Activated naive CD8-positive, alpha-beta T cell (primary cell): Measurements from ENCODE around the gene TMEM176B.

ENCODE experiments used
- H3K27ac Mint-ChIP-seq: one replicate; pipeline ENCODE4 v1.8.0; 2021; ENCODE audit warnings: mixed read lengths
- H3K27me3 Mint-ChIP-seq: one replicate; pipeline ENCODE4 v1.8.0; 2021; ENCODE audit warnings: mixed read lengths
- H3K36me3 Mint-ChIP-seq: one replicate; pipeline ENCODE4 v1.8.0; 2021; ENCODE audit warnings: mixed read lengths
- H3K4me1 Mint-ChIP-seq: one replicate; pipeline ENCODE4 v1.8.0; 2021; ENCODE audit warnings: low read depth, mixed read lengths
- H3K4me3 Mint-ChIP-seq: one replicate; pipeline ENCODE4 v1.8.0; 2021; ENCODE audit warnings: mild to moderate bottlenecking, mixed read lengths
- H3K9me3 Mint-ChIP-seq: one replicate; pipeline ENCODE4 v1.8.0; 2021; ENCODE audit warnings: low read depth, mixed read lengths

TMEM176B gene

DNA sequence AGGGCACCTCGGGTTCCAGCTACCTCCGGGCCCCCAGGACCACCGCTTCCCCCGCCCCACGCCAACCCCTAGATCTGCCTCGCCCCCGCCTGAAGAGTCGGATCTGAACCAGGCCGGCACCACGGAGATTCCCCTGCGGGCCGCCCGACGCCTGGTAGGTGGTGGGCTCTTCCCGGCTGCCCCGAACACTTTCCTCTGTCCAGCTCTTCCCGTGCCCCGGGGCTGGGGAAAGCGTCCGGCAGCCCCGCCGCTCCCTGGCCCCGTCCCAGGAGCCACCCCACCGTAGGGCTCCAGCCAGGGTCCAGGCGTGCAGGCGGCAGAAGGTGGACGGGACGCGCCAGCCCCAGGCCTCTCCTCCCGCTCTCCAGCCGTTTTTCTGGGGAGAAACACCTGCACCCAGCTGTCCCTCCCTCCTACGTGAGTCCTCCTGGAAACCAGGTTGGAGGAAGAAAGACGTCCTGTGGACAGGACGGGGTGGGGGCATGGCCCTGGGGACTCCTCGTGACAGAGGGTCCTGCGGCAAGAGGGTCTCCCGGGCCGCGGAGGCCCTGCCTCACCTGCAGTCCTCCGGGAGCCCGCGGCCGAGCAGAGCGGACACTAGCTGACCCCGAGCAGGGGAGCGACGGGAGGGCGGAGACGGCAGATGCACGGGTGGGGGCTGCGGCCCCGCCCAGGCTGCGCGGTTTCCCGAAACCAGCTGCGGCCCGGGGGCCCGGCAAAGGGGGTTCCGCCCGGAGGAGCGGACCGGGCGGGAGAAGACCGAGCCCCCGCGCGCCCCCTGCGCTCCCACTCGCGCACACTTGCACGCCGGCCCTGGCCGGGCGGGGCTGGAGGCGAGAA lies at the start of gene TMEM176B:
Gene TMEM176B (minus strand): TSS at position 624 of the 840 bp plus-strand sequence. CDS start 3,795 bp downstream, outside the sequence.
- Mint-ChIP-seq H3K4me3 (peak within 1 kb of the TSS; percentile 80), H3K4me1 (peaks cover 9% of the 10 kb centered on the region), H3K9me3 (peaks cover 7% of the 10 kb centered on the region), H3K36me3 (peaks cover 4% of the 10 kb centered on the region), H3K27ac (no peak within 1 kb of the TSS), H3K27me3 (peaks cover 26% of the 10 kb centered on the region)

DNA sequence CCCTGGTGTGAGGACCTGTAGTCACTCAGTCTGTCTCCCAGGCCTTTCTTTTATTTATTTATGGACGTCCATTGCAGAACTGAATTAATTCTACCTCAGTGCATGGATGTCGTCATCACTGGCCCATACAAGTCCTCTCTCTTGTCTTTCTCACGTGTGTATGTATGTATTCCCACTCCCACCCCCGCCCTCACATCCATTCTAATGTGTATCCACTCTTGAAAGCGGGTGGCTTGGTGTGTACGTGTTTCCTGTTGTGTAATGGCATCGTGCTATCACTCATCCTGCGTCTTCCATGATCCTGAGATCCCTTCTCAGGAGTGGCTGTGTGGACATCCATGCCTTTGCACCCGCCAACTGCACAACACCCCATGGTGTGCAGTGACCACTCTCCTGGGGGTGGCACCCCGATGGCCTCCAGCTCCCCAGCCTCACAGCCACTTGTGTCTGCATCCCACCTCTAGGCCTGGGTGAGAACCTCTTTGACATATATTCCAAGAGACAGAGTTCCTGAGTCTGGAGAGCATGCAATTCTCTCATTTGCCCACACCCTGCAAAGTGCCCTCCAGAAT lies 49.1 kb upstream of the TMEM176B start:
- Mint-ChIP-seq H3K36me3 (no peaks in the 10 kb centered on the region), H3K9me3 (no peaks in the 10 kb centered on the region), H3K27me3 (peaks cover 17% of the 10 kb centered on the region), H3K4me1 (peaks cover 2% of the 10 kb centered on the region), H3K4me3 (no peak overlapping the region), H3K27ac (no peak overlapping the region)

DNA sequence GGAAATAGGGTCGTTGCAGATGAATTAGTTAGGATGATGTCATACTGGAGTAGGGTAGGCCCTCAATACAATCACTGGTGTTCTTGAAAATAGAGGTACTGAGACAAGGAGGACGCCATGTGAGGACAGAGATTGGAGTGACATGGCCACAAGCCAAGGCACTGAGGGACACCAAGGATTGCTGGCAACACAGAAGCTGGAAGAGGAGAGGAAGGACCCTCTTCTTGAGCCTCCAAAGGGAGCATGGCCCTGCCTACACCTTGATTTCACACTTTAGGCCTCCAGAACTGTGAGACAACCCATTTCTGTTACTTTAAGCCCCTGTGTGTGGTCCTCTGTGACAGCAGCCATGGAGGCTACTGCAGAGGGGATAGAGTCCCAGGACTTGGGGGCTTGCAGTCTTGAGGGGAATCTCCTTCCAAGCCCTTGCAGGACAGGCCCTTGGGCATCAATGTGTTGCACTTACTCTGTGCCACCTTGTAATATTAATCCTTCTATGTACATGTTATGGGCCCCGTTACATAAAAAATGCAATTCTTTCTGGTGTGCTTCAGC lies 48.5 kb upstream of the TMEM176B start:
- Mint-ChIP-seq H3K4me3 (no peak overlapping the region), H3K9me3 (no peaks in the 10 kb centered on the region), H3K4me1 (peaks cover 2% of the 10 kb centered on the region), H3K27me3 (peaks cover 17% of the 10 kb centered on the region), H3K36me3 (no peaks in the 10 kb centered on the region), H3K27ac (no peak overlapping the region)

DNA sequence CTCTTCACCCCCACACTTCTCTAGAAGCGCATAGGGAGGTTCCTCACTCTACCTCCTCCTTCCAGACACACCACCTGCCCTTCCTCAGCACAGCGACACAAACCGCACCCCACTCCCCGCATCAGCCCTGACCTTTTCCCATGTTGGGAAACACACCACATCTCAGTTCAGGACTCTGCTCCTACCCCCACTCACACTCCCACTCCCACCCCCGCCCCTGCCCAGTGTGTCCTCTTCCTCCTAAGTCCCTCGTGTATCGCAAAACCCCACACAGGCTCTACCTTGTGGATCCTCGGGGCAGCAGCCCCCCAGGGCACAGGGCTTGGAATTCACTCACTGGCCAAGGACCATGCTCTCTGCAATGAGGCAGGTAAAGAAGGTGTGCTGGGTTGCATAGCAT lies 47.9 kb upstream of the TMEM176B start:
- Mint-ChIP-seq H3K36me3 (no peaks in the 10 kb centered on the region), H3K4me1 (peaks cover 2% of the 10 kb centered on the region), H3K9me3 (no peaks in the 10 kb centered on the region), H3K27me3 (peaks cover 17% of the 10 kb centered on the region), H3K4me3 (no peak overlapping the region), H3K27ac (no peak overlapping the region)

DNA sequence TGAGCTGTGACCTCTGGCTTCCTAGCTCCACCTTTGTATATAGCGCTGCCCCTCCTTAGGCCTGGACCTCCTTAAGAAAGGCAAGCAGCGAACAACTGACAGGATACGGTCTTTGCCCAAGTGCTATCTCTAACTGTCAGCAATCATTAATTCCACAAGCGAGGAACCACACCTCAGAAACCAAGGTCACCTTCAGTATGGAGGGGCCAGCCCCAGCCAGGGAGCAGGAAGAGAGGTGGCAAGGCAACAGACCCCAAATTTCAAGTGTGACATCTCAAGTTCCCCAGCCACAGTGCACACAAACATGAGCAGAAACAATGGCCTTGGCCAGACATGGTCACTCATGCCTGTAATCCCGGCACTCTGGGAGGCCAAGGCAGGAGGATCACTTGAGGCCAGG lies 47.4 kb upstream of the TMEM176B start:
- H3K9me3 Mint-ChIP-seq: no peaks in the 10 kb centered on the region
- H3K27me3 Mint-ChIP-seq: peaks cover 13% of the 10 kb centered on the region

DNA sequence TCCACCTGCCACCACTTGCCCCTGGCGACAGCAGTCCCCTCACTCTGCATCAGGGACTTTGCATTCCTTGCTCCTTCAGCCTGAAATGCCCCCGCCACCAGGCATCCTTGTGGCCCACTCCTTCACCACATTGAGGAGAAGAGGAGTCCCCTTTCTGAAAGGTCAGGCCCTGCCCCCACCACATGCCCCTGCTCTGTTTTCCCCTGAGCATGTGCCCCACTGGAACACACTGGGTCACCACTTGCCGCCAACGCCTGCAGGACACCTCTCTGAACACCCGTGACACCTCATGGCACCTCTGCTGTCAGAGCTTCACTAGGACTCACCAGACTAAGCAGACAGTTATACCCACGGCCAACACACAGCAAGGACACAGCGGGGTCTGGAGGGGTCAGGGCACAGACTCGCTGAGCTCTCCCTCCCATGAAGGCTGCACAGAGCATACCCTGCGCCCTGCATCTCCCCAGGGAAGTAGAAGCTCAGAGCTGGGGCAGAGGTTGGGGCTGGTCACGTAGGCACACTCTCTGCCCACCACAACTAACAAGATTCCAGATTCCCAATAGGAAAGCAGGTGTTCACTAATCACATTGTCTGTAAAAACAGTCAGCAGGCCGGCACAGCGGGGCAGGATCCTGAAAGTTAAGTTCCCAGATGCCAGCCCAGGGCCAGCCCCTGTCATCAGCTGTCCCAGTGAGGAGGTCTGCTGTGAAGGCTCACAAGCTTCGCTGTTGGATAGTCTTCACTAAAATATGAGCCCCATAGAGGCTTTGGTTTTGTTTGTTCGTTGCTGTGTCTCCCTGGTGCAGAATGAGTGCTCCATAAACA lies 46.3 kb upstream of the TMEM176B start:
- Mint-ChIP-seq H3K9me3 (no peaks in the 10 kb centered on the region), H3K36me3 (no peaks in the 10 kb centered on the region), H3K27ac (no peak overlapping the region)

More for the DNA sequence above, 47.4 kb upstream of the TMEM176B start:
- H3K27ac Mint-ChIP-seq: no peak overlapping the region
- H3K4me1 Mint-ChIP-seq: peaks cover 2% of the 10 kb centered on the region
- H3K36me3 Mint-ChIP-seq: no peaks in the 10 kb centered on the region
- H3K4me3 Mint-ChIP-seq: no peak overlapping the region

DNA sequence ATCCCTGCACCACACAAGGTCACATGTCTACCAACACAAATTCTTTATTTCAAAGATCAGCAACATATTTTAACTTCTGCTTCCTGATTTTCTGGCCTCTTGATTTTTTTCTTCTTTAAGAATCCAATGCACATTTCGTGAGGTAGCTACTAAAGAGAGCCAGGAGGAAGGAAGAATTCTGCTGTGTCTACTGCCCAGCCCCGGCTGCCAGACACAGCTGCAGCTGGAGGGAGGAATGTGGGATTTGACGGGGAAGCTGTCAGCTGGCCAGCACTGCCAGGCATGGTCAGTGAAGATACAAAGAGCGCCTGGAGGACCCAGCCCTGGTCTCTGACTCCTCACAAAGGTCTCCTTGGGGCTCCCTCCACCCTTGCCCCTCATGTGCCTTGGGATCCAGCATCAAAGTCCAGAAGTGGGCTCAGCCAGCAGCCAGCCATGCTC lies 45.3 kb upstream of the TMEM176B start:
- Mint-ChIP-seq H3K4me1 (no peaks in the 10 kb centered on the region), H3K9me3 (no peaks in the 10 kb centered on the region), H3K27me3 (peaks cover 2% of the 10 kb centered on the region), H3K36me3 (no peaks in the 10 kb centered on the region), H3K4me3 (no peak overlapping the region), H3K27ac (no peak overlapping the region)

More for the DNA sequence above, 46.3 kb upstream of the TMEM176B start:
- Mint-ChIP-seq H3K4me3 (no peak overlapping the region), H3K27me3 (peaks cover 8% of the 10 kb centered on the region), H3K4me1 (no peaks in the 10 kb centered on the region)

DNA sequence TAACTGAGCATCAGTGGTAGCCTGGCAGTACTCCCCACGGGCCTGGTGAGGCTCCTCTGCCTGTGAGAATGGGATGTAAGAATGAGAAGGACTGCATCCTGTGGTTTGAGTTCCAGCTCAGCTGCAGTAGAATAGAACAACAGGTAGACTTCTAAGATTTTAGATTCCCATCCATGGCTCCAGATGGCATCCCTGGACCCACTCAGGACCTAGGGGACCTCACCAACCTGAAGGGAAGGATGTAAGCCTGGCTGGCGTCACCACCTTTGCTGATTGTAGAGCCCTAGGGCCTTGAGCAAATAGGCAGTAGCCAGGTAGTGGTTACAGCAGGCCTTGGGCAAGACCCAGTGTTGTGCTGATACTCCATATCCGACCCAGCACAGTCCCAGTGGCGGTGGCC lies 42.6 kb upstream of the TMEM176B start:
- Mint-ChIP-seq H3K9me3 (no peaks in the 10 kb centered on the region), H3K4me3 (no peak overlapping the region), H3K27ac (no peak overlapping the region), H3K36me3 (no peaks in the 10 kb centered on the region), H3K27me3 (peaks cover 2% of the 10 kb centered on the region), H3K4me1 (no peaks in the 10 kb centered on the region)

DNA sequence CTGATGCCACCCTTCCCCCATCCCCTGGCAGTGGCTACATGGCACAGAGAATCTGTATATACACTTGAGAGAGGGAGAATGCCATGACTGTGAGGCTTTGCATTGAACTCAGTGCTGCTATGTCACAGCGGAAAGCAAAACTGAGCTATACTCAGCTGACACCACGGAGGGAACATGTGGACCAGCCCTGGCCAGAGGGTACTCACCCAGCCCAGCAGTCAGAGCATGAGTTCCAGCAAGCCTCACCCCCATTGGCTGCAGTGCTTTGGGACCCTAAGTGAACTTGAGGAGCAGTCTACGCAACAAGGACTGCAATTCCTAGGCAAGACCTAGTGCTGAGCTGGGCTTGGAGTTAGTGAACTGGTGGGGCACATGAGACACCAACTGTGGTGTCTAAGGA lies 41.9 kb upstream of the TMEM176B start:
- Mint-ChIP-seq H3K9me3 (no peaks in the 10 kb centered on the region), H3K27ac (no peak overlapping the region), H3K4me3 (no peak overlapping the region), H3K4me1 (no peaks in the 10 kb centered on the region), H3K36me3 (no peaks in the 10 kb centered on the region), H3K27me3 (peaks cover 2% of the 10 kb centered on the region)

DNA sequence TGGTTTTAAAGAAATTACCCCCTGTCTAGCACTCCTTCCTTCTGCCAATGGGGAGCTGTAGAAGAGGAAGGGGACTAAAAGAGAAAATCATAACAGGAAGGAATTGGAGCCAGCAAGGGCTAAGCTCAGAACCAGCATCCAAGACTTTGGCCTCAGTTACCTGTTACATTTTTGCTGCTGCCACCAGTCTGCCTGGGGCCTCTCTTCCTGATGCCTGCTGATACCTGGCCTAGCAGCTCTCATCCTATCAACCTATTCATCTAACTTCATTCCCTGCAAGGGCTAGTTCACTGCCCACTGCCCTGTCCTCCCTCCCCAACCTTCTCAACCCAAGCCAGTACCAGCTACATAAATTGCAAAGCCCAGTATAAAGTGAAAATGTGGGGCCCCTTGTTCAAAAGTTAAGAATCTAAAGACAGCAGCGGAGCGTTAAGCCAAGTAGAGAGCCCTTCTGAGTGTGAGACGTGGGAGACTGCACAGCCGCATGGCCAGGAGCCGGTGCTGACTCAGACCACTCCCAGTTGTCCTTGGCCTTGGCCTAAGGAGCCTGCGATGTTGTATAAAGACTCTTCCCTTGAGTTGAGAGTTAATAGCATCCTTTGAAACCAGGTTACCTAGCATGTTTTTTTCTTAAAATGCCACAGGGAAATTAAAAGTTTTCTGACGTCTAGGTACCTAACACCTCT lies 38.9 kb upstream of the TMEM176B start:
- Mint-ChIP-seq H3K9me3 (no peaks in the 10 kb centered on the region), H3K4me3 (no peak overlapping the region), H3K4me1 (no peaks in the 10 kb centered on the region), H3K27ac (no peak overlapping the region), H3K36me3 (peaks cover 2% of the 10 kb centered on the region), H3K27me3 (peaks cover 5% of the 10 kb centered on the region)

DNA sequence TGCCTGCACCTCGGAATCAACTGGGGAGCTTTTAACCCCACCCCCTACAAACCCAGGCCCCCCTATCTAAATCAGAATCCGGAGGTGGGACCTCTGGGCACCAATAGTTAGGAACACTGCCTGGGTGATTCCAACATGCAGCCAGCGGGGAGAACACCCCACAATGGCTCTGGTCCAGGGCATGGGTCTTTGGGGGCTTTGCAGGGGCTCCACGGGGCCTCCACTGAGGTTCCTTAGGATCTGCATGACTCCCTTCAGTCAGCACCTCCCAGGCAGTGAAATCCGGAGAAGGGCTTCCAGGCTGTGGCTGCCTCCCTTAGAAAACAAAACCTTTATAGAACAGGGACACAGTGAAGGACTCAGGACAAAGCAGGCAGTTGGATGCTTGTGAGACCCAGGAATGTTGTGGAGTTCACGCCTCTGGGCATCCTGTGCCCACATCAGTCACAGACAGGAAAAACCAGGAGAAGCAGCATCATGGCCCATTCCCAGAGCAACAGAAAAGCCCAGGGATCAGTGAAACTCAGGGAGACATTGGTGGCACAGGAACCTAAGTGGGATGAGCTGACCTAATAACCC lies 35.6 kb upstream of the TMEM176B start:
- Mint-ChIP-seq H3K36me3 (peaks cover 2% of the 10 kb centered on the region), H3K27me3 (peaks cover 6% of the 10 kb centered on the region)

DNA sequence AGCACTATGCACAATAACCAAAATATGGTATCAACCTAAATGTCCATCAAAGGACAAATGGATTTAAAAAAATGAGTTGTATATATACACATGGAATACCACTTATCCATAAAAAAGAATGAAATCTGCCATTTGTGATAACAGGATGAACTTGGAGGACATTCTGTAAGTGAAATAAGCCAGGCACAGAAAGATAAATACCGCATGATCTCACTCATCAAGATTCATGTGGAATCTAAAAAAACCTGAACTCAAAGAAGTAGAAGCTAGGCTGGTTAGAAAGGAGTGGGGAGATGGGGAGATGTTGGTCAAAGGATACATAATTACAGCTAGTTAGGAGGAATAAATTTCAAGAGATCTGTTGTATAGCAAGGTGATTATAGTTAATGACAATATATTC lies 34.9 kb upstream of the TMEM176B start:
- H3K4me1 Mint-ChIP-seq: no peaks in the 10 kb centered on the region
- no peaks in the 10 kb centered on the region for H3K9me3 Mint-ChIP-seq
- H3K4me3 Mint-ChIP-seq: no peak overlapping the region
- no peak overlapping the region for H3K27ac Mint-ChIP-seq
- peaks cover 6% of the 10 kb centered on the region for H3K27me3 Mint-ChIP-seq
- peaks cover 2% of the 10 kb centered on the region for H3K36me3 Mint-ChIP-seq

More for the DNA sequence above, 35.6 kb upstream of the TMEM176B start:
- Mint-ChIP-seq H3K27ac (no peak overlapping the region), H3K4me1 (no peaks in the 10 kb centered on the region), H3K9me3 (no peaks in the 10 kb centered on the region), H3K4me3 (no peak overlapping the region)

DNA sequence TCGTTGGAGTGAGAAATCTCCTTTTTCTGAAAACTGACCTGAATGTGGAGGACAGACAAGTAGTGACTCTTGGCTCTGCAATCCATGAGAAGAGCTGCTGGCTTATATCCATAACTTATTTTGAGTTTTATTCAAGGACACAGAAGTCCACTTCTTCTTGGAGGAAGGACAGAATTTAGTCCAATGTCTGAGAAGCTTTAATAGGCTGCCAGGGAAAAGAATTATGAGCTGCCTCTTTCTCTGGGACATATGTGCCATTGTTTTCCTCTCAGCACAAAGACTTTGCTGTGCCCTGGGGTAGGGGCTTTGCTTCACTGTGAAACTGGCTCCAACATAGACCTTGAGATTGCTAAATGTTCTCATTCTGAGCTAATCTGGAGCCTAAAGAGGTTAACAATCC lies 31.7 kb upstream of the TMEM176B start:
- H3K9me3 Mint-ChIP-seq: no peaks in the 10 kb centered on the region
- no peak overlapping the region for H3K27ac Mint-ChIP-seq
- no peaks in the 10 kb centered on the region for H3K4me1 Mint-ChIP-seq
- peaks cover 8% of the 10 kb centered on the region for H3K27me3 Mint-ChIP-seq
- no peak overlapping the region for H3K4me3 Mint-ChIP-seq
- peaks cover 2% of the 10 kb centered on the region for H3K36me3 Mint-ChIP-seq

DNA sequence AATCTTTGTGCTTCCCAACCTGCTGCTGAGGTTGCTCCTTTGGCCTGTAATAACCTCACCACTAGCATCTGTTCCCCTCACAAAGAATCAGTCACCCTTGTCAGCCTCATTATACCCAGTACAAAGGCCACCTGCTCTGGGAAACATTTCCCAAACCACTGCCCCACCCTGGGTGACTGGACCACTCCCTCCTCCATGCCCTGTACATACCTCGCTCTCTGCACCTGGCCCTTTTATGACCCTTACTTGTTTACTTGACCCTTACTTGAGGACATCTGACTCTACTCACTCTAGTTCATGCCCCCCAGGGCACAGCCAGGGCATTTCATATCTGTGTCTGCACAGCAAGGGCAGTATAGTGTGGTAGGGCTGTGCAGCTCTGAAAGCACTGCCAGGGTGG lies 30.8 kb upstream of the TMEM176B start:
- no peaks in the 10 kb centered on the region for H3K9me3 Mint-ChIP-seq
- peaks cover 2% of the 10 kb centered on the region for H3K36me3 Mint-ChIP-seq
- H3K4me1 Mint-ChIP-seq: no peaks in the 10 kb centered on the region
- peaks cover 9% of the 10 kb centered on the region for H3K27me3 Mint-ChIP-seq
- no peak overlapping the region for H3K4me3 Mint-ChIP-seq
- no peak overlapping the region for H3K27ac Mint-ChIP-seq
